Measurements from ENCODE around the gene NANS.

The NANS gene

GRCh38 chr9:98050351-98050750 is 6.2 kb upstream of the NANS start:
- TF ChIP-seq GATA3 (IDR thresholded peaks at IDR 0.05; ENCODE audit: low read depth, low read length), result no peak
- no peak for TF ChIP-seq GATA2 (IDR thresholded peaks at IDR 0.05; ENCODE audit: low read depth, low read length)

DNA sequence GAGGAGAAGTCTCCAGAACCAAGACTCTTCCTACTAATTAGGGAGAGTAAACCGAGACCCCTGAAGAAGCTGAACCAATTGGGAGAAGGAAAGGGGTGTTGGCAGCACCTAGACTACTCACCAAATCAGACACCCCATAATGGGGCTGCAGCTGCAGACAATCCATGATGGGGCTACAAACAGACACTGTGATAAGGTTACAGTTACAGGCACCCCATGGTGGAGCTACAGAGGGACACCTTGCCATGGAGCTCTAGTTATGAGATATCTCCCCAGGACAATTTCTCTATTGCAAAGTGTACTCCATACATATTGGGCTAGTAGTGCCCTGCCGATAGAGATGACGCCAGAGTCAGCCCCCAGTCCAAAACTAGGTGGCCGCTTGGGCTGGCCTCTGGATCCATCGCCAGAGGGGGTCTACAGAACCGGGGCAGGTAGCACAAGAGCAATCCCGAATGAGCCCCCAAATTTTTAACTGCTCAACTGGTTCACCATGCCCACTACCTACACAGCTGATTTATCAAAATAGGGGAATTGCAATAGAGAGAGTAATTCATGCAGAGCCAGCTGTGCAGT is 2.1 kb upstream of the NANS start:
- no peak for TF ChIP-seq GATA2 (IDR thresholded peaks at IDR 0.05; ENCODE audit: low read depth, low read length)
- no peak for TF ChIP-seq GATA3 (IDR thresholded peaks at IDR 0.05; ENCODE audit: low read depth, low read length)

GRCh38 chr9:98057138-98057799 is 737 bp downstream of the NANS start:
- TF ChIP-seq GATA3 (IDR thresholded peaks at IDR 0.05; ENCODE audit: low read depth, low read length), result no peak
- TF ChIP-seq GATA2 (IDR thresholded peaks at IDR 0.05; ENCODE audit: low read depth, low read length), result no peak

- TF ChIP-seq GATA3 (IDR thresholded peaks at IDR 0.05; ENCODE audit: low read depth, low read length) (no peak), GATA2 (IDR thresholded peaks at IDR 0.05; ENCODE audit: low read depth, low read length) (no peak)
These were observed 5.6 kb downstream of the NANS start for GRCh38 chr9:98062161-98062560.

DNA sequence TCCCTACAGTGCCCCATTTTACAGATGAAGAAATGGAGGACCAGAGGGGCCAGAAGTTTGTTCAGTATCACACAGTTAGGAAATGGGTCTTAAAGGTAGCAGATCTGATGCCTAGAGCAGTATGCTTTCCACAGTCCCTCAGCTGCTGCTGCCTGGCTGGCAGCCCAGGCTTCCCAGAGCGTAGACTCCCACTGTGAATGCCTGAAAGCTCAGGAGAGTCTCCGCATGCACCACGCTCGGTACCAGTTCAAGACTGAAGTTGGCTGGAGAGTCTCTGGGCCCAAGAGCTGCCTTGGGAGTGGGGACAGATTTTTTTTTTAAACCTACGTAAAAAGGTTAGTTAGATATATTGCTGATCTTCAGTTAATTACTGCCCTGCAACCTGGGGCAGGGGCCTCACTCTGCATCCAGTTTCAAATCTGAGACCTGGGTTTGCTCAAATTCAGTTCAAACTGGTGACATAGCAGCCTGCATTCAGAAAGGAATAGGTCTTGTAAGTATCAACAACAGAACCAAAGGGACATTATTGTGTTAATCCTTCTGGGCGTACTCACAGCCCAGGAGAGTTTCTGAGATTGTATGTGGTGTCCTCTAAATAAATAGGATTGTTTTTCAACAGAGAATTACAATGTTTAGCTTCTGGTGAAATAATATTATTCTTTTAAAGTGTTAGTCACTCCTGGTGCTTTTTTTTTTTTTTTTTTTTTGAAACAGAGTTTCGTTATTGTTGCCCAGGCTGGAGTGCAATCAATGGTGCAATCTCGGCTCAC is 8.3 kb downstream of the NANS start:
- TF ChIP-seq GATA3 (IDR thresholded peaks at IDR 0.05; ENCODE audit: low read depth, low read length) (no peak), GATA2 (IDR thresholded peaks at IDR 0.05; ENCODE audit: low read depth, low read length) (no peak)

DNA sequence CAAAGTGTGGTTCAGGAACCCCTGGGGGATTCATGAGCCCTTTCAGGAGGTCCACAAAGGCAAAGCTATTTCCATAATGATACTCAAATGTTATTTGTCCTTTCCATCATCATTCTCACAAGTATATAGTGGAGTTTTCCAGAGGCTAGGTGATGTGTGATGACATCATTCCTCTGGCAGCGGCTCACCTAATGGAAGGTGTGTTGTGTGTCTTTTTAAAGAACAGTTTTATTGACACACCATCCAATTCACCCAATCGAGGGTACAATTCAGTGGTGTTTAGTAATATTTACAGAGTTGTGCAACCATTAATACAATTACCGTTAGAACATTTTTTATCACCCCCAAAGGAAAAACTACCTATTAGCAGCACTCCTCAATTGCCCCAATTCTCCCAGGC is 9.7 kb downstream of the NANS start:
- TF ChIP-seq GATA2 (IDR thresholded peaks at IDR 0.05; ENCODE audit: low read depth, low read length) (no peak), GATA3 (IDR thresholded peaks at IDR 0.05; ENCODE audit: low read depth, low read length) (no peak)

DNA sequence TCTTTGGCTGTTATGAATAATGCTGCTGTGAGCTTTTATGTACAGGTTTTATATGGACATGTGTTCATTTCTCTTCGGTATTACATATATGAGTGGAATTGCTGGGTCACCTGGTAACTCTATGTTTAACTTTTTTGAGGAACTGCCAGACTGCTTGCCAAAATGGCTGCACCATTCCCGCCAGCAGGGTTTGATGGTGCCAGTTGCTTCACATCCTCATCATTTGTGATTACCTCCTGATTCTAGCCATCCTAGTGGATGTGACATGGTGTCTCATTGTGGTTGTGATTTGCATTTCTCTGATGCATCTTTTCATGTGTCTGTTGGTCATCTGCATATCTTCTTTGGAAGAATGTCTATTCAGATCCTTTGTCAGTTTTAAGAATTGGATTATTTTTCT is 10.7 kb downstream of the NANS start:
- no peak for TF ChIP-seq GATA2 (IDR thresholded peaks at IDR 0.05; ENCODE audit: low read depth, low read length)
- TF ChIP-seq GATA3 (IDR thresholded peaks at IDR 0.05; ENCODE audit: low read depth, low read length), result no peak

GRCh38 chr9:98069551-98069950 is 13.0 kb downstream of the NANS start:
- no peak for TF ChIP-seq GATA3 (IDR thresholded peaks at IDR 0.05; ENCODE audit: low read depth, low read length)
- no peak for TF ChIP-seq GATA2 (IDR thresholded peaks at IDR 0.05; ENCODE audit: low read depth, low read length)

GRCh38 chr9:98070704-98071103 is 14.2 kb downstream of the NANS start:
- no peak for TF ChIP-seq GATA3 (IDR thresholded peaks at IDR 0.05; ENCODE audit: low read depth, low read length)
- TF ChIP-seq GATA2 (IDR thresholded peaks at IDR 0.05; ENCODE audit: low read depth, low read length), result no peak

- TF ChIP-seq GATA2 (IDR thresholded peaks at IDR 0.05; ENCODE audit: low read depth, low read length) (no peak), GATA3 (IDR thresholded peaks at IDR 0.05; ENCODE audit: low read depth, low read length) (no peak)
These were observed 15.2 kb downstream of the NANS start for GRCh38 chr9:98071737-98072136.

- TF ChIP-seq GATA2 (IDR thresholded peaks at IDR 0.05; ENCODE audit: low read depth, low read length), result no peak
- TF ChIP-seq GATA3 (IDR thresholded peaks at IDR 0.05; ENCODE audit: low read depth, low read length), result no peak
These were observed 17.8 kb downstream of the NANS start for GRCh38 chr9:98074115-98074990.

- no peak for TF ChIP-seq GATA3 (IDR thresholded peaks at IDR 0.05; ENCODE audit: low read depth, low read length)
- no peak for TF ChIP-seq GATA2 (IDR thresholded peaks at IDR 0.05; ENCODE audit: low read depth, low read length)
These were observed 18.8 kb downstream of the NANS start for GRCh38 chr9:98075332-98075805.

GRCh38 chr9:98078895-98079294 is 22.4 kb downstream of the NANS start:
- TF ChIP-seq GATA2 (IDR thresholded peaks at IDR 0.05; ENCODE audit: low read depth, low read length) (no peak), GATA3 (IDR thresholded peaks at IDR 0.05; ENCODE audit: low read depth, low read length) (no peak)

DNA sequence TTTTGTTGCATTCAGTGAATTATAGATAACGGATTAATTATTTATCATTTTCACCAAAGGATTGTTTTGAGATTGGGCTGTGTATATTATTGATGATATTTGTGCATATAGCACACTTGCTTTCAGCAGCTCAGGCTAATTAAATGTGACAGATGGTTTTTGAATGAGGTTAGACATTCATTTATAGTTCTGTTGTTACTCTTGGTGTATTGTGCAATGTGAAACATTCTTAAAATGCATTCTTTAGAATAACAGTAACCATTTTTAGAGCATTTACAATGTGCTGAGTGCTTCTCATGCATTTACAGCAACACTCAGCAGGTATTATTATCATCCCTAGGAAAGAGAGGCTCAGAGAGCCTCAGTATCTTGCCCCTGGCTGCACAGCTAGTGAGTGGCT is 23.8 kb downstream of the NANS start:
- no peak for TF ChIP-seq GATA3 (IDR thresholded peaks at IDR 0.05; ENCODE audit: low read depth, low read length)
- TF ChIP-seq GATA2 (IDR thresholded peaks at IDR 0.05; ENCODE audit: low read depth, low read length), result no peak

All from SH-SY5Y (cell line).